Heart left ventricle (tissue), 13 donors: Measurements from ENCODE around the gene OXSR1.

Experiments
- CTCF ChIP-seq, 12 donors: fragments of 200-600 bp; sonication (generic) in 4 of 12; IDR thresholded peaks; one replicate each; pipeline versions ENCODE4 v1.5.0 to v1.8.0; 2018 to 2022; ENCODE audit warnings: antibody characterized with exemption in 12 of 12, mild to moderate bottlenecking in 5 of 12
- POLR2A ChIP-seq, 2 donors: fragments of 450-650 bp; IDR thresholded peaks; one replicate each; pipeline ENCODE4 v1.6.1; 2017; ENCODE audit warnings: antibody characterized with exemption in 2 of 2, mild to moderate bottlenecking in 2 of 2, moderate library complexity in 2 of 2
- donor health status: ischemic (EF 13 %, LVEDD 7.1; RV severe dilation, severe dysfunction).
- donor health status: DM: no; HTN: yes; CAD: no.
- donor health status: DM: no; HTN: no; CAD: no.
- donor health status: ischemic (EF 25% LVEDD 6.9; RV normal size, moderate dysfunction).
- donor health status: ischemic (EF 25% LVEDD 5.7; RV mildly dilated, moderate dysfunction).
- donor health status: ischemic (EF 35%, LVEDD 5.7; RV mildly dilated, moderate dysfunction).
- donor health status: nonischemic (EF 11% LVEDD 7.7; RV severe dilation, severe dysfunction).
- donor health status: DM: yes; HTN: yes; CAD: no.
- donor health status: PGD.
- donor health status: ischemic (EF 29% LVEDD 5.4; RV normal size, mild dysfunction).
- donor health status: nonischemic (EF 23%, LVEDD 6.1; RV moderate dilation, normal function).

- no peak for TF ChIP-seq POLR2A (IDR thresholded peaks at IDR 0.05)
- TF ChIP-seq CTCF (IDR thresholded peaks at IDR 0.05), result peak in 1 of 12 donors; percentile 22
Observed at GRCh38 chr3:38117163-38117716, 48.1 kb upstream of the OXSR1 start.
